ENCODE data around the gene IVD.
"Not testable (repeated sequence)": the region's sequence is repeated elsewhere in the genome, so short reads cannot be mapped to it uniquely, and the experiment has no call there.

The IVD gene

DNA sequence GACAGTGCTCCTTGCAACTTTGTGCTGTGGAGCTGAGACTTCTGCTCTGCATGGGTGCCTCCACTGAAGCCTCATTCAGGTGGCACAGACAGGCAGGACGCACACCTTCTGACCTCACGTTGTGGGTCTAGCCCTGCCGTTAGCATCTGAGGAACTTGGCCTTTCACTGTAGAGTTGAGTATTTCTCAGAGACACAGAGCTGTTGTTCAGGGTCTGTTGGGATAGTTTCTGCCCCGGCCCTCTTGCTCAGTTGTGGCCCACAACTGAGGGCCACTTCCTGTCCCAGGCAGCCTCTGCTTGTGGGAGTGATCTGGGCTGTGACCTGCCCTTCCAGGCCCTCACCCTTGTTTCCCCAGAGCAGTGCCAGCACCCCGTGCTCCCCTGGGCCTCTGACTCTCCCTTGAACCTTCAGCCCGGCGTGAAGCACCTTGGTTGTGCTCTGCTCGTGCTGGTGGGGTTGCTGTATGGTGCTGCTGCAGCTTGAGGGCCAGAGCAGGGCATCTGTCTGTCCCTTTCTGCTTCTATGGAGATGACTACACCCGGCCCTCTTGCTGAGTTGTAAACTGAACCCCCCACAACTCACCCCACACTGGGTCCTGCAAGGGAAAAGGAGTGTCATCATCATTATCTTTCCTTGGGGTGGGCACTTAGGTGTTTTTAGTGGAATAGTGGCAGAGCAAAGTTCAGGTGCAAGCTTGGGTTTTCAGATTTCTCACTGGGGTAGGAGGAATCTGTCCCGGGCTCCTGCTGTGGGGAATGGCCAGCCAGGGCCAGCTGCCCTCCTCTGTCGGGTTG is 46.9 kb downstream of the IVD start:
- DNase-seq (ENCODE audit: extremely low spot score, insufficient read length, low read depth) (no peak), FAIRE-seq (peak; percentile 79)

DNA sequence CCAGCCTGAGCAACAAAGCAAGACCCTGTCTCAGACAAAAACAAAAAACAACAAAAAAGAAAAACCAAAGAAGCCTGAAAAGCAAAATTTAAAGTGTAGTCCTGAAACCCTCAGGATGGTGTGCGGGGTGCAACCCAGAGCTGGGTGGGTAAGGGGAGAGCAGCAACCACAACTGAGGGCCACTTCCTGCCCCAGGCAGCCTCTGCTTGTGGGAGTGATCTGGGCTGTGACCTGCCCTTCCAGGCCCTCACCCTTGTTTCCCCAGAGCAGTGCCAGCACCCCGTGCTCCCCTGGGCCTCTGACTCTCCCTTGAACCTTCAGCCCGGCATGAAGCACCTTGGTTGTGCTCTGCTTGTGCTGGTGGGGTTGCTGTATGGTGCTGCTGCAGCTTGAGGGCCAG is 48.3 kb downstream of the IVD start:
- DNase-seq (ENCODE audit: extremely low spot score, insufficient read length, low read depth) = not testable (repeated sequence)
- FAIRE-seq = peak; percentile 83

- no peak for FAIRE-seq
- DNase-seq (ENCODE audit: extremely low spot score, insufficient read length, low read depth) = no peak
Observed at GRCh38 chr15:40454904-40455391, 49.4 kb downstream of the IVD start.

- DNase-seq (ENCODE audit: extremely low spot score, insufficient read length, low read depth) (no peak), FAIRE-seq (no peak)
Observed at GRCh38 chr15:40456299-40456712, 50.7 kb downstream of the IVD start.

DNA sequence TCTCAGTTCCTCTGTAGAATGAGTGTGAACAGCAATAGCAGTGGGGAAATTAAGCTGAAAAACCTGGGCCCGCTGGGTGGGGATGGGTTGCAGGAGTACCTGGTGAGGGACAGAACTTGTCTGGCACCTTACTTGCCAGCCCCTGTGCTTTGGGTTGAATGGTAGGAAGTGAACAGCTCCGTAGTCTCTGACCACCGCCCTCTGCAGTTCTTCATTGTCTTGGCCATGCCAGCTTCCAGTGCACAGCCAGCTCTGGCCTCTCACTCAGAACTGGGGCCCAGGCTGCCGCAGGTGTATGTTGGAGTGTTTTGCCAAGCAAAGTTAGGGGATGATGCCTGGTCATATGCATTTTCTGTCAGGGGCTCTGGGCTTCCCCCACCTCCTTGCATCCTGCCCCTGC is 51.1 kb downstream of the IVD start:
- FAIRE-seq (no peak), DNase-seq (ENCODE audit: extremely low spot score, insufficient read length, low read depth) (no peak)

DNA sequence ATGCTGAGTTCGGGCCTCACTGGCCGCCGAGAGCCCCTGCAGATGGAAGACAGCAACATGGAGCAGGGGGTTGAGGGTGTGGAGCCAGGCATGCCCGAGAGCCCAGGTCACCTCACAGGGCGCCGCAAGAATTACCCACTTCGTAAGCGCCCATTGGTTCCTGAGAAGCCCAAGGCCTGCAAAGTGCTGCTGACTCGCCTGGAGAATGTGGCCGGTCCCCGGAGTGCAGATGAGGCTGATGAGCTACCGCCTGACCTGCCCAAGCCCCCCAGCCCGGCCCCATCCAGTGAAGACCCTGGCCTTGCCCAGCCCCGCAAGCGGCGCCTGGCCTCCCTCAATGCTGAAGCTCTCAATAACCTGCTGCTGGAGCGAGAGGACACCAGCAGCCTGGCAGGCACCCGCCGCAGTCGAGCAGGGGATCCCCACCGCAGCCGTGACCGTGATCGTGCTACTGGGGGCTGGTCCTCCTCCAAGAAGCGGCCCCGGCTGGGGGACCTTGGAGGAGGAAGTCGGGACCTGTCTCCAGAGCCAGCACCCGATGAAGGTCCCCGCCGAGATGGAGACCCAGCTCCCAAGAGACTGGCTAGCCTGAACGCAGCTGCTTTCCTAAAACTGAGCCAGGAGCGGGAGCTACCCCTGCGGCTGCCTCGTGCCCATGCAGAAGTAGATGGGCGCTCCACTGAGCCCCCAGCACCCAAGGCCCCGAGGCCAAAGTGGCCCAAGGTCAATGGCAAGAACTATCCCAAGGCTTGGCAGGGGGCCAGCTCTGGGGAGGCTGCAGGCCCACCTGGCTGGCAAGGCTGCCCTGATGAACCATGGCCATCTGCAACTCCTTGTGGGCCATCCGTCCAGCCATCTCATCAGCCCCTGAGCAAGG is 53.1 kb downstream of the IVD start:
- DNase-seq (ENCODE audit: extremely low spot score, insufficient read length, low read depth) (no peak), FAIRE-seq (no peak)

DNA sequence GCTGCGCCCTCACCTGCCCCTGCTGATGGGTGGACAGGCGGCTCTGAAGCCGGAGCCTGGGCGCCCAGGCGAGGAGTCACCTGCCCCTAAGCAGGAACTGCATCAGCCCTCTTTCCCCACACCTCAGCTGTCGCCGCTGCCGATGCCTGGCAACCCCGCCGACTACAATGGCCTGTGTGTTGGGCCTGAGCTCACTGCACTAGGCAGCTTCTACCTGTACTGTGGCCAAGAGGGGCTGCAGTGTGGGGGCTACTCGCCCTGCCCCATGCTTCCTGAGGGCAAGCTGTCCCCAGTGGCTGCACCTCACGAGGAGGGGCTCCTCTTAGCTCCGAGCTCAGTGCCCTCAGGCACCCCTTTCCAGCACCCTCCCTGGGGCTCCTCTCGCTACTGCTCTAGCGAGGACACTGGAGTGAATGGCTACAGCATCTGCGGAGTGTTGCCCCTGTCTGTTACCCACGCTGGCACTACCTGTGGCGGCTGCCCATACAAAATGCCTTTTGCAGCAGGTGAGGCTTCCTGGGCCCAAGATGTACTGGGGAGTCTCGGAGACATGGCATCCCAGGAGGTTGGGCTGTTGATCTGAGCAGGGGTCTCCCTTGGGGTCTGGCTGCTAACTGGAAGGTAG is 53.9 kb downstream of the IVD start:
- DNase-seq (ENCODE audit: extremely low spot score, insufficient read length, low read depth) (no peak), FAIRE-seq (no peak)

- no peak for FAIRE-seq
Observed at GRCh38 chr15:40460404-40460803, 54.8 kb downstream of the IVD start.

GRCh38 chr15:40461958-40462357 is 56.4 kb downstream of the IVD start:
- DNase-seq (ENCODE audit: extremely low spot score, insufficient read length, low read depth) (no peak), FAIRE-seq (no peak)

More at GRCh38 chr15:40460404-40460803, 54.8 kb downstream of the IVD start:
- no peak for DNase-seq (ENCODE audit: extremely low spot score, insufficient read length, low read depth)

DNA sequence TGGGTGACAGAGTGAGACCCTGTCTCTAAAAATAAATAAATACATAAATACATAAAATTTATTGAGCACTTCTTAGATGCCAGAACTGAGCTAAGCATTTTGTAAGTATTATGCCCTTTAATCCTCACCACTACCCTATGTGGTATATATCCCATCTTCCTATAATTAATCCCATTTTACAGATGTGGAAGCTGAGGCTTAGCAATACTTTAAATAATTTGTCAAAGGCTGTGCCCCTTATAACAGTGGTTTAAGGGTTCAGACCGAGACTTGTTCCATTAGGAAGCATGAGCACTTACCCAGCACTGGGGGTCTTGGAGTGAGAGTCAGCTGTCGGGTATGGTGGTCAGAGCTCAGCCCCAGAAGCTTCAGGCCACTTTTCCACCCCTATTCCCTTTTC is 57.7 kb downstream of the IVD start:
- FAIRE-seq (no peak), DNase-seq (ENCODE audit: extremely low spot score, insufficient read length, low read depth) (no peak)

GRCh38 chr15:40463886-40464545 is 58.4 kb downstream of the IVD start:
- DNase-seq (ENCODE audit: extremely low spot score, insufficient read length, low read depth) = no peak
- FAIRE-seq = no peak

GRCh38 chr15:40464595-40465185 is 59.1 kb downstream of the IVD start:
- DNase-seq (ENCODE audit: extremely low spot score, insufficient read length, low read depth) (no peak), FAIRE-seq (peak; percentile 67)

DNA sequence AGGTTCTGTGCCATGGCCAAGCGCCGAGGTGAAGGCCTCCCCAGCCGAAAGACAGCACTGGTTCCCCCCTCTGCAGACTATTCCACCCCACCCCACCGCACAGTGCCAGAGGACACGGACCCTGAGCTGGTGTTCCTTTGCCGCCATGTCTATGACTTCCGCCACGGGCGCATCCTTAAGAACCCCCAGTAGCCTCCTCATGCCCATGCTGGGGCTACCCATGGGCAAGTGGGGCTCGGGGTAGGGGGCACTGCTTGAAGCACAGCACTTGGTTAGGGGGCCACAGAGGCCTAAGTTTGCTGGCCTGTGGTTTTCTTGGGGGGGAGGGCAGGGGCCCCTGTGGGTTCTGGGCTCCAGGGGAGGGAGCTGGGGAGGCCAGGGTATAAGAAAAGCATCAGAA is 60.3 kb downstream of the IVD start:
- DNase-seq (ENCODE audit: extremely low spot score, insufficient read length, low read depth) (no peak), FAIRE-seq (no peak)

DNA sequence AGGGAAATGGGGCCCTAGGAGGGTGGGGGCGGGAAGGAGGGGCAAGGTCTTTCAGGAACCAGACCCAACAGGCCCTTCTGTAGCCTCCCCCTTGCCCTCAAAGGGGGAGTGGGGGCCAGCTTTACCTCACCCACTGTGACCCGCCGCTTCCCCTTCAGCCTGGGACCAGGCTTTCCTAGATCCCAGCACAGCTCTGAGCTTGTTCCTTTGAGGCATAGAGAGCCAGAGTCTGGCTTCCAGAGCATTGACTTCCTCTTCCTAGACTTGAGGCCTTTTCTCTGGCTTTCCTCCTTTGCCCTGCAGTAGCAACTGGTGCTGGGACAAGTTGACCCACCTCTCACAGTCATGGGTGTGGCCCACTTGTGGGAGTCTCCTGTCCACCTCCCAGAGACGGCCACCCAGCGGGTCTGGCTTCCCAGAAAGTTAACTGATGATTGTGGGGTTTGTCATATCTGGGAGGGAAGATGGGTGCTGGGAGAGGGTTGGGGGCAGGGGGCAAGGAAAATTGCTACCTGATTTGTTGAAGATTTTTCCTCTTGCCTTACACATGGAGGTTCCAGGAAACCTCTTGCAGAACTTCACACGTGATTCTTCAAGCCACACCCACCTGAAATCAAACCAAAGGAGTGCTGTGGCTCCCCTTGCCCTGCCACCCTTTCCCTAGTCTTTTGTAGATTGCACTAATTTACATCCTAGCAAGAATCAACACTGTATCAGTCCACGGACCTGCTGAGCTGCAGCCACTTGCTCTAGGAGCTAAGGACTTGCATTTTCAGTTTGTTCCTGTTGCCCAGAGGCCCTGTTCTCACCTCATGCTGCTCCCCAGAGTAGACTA is 61.0 kb downstream of the IVD start:
- DNase-seq (ENCODE audit: extremely low spot score, insufficient read length, low read depth) (no peak), FAIRE-seq (no peak)

DNA sequence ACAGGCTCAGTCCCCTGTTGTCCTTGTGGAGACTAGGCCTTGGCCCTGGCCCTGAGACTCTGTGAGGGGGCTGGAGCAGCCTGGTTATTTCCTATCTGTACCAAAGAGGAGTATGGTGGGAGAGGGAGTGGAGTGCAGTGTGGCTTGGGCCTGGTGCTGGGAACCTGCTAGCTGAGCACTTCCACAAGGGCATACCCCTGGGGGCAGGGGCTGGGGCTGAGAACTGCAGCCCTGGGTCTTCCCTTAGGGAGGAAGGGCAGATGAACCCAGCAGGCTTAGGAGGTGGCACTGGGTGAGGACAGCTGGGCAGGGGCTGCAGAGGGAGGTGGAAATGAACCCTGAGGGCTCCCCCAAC is 61.6 kb downstream of the IVD start:
- FAIRE-seq (no peak), DNase-seq (ENCODE audit: extremely low spot score, insufficient read length, low read depth) (no peak)

- DNase-seq (ENCODE audit: extremely low spot score, insufficient read length, low read depth) = no peak
- no peak for FAIRE-seq
Observed at GRCh38 chr15:40468898-40469331, 63.3 kb downstream of the IVD start.

DNA sequence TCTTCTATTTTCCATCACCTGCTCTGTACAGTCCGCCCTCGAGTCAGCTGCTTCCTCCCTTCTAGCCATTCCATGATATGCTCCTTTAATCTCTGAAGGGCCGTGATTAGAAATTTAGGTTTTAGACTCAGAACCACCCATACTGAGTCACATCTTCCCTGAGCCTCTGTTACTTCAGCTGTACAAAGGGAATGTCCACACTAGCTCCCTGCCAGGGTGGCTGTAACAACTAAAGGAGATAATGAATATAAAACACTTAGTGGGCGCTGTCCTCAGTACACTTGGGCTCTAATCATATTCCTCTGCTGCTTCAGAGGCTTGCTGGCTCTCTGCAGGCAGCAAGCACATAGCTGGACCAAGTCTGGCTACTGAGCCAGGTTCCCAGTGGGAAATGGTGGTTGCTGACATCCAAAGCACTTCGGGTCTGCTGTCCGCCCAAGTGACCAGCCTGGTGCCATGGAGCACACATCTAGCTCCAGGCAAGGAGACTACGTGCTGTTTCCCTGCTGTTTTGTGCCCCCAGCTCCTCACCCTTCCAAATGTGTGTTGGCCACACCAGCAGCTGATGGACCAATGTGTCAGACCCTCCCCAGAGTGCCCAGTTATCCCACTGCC is 64.3 kb downstream of the IVD start:
- no peak for FAIRE-seq
- DNase-seq (ENCODE audit: extremely low spot score, insufficient read length, low read depth) = no peak

DNA sequence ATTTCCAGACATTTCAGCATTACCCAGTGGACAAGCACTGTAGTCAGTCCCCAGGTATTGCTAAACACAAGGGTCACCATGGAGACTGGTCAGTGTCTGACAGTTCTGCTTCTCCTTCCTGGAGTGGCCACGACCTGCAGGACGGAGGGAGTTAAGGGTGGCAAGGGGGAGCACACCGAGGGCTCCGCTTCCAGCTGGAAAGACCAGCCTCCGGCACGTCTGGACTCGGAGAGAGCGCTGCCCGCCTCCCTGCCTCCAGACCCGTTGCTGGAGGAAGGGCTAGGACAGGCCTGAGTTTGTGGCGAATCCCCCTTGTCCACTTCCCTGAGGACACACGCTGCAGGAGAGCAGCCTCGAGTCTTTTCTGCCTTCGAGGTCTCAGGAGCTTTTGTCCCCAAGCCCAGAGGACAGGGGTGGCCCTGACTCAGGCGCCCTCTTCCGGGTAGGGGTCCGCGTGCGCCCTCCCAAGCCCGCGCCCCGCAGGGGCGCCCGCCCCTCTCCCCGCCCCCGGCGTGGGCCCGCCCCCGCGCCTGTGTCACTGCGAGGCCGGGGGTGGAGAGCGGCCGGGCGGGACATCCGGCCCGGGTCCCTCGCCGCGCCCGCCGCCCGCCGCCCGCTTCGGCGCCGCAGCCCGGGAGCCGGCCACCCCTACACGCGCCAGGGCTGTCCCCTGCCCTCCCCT is 65.0 kb downstream of the IVD start, which contains the start of gene CHST14:
CHST14 (plus strand) TSS at position 562 of the 682 bp plus-strand sequence. CDS start 230 bp downstream, outside the sequence.
- DNase-seq (ENCODE audit: extremely low spot score, insufficient read length, low read depth) (peak; percentile 73), FAIRE-seq (no peak)

Data from GM18507 (cell line).